Mucosa of gallbladder (tissue), 1 donor: ENCODE measurements around the gene CD83. TPM values are rescaled to one million over a fixed set of nuclear protein-coding genes. Genes with fewer than 3 reads are reported as not detected.
"Not testable (repeated sequence)": the region's sequence is repeated elsewhere in the genome, so short reads cannot be mapped to it uniquely, and the experiment has no call there.

Source experiments
- DNase-seq: peaks from one replicate; pipeline ENCODE4 v3.0.0-alpha.2; 2020; ENCODE audit warnings: low spot score
- total RNA-seq: library from RNA; stranded (reverse); gene quantifications from one replicate; pipeline ENCODE4 v1.2.1, GENCODE V29; 2021
- donor health status: DM: no; HTN: no; CAD: no.

The CD83 gene
- 5.8 TPM for total RNA-seq

DNA sequence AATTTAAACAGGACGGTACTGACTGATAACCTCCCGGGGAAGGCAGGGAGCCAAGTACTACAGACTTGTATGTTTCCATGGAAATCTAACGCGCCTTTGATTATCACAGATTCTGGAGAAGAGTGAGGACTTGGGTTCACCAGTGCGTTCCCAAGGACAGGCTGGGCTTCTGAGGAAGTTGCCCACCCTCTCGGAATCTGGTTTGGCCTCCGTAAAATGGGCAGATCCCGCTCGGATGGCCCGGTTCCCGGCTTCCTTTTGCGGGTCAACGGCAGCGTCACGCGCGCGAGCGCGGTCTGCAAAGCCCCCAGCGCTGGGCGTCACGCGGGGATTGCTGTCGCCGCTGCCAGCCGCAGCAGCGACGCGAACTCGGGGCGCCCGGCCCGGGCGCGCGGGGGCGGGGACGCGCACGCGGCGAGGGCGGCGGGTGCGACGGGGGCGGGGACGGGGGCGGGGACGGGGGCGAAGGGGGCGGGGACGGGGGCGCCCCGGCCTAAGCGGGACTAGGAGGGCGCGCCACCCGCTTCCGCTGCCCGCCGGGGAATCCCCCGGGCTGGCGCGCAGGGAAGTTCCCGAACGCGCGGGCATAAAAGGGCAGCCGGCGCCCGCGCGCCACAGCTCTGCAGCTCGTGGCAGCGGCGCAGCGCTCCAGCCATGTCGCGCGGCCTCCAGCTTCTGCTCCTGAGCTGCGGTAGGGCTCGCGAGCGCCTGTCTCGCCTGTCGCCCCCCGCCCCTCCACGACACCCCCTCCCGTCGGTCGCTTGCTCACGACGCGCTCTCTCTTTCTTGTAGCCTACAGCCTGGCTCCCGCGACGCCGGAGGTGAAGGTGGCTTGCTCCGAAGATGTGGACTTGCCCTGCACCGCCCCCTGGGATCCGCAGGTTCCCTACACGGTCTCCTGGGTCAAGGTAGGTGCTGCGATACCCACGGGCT is at the start of gene CD83:
CD83 (plus strand) TSS at position 615 of the 933 bp plus-strand sequence; CDS start at position 655, 40 bp downstream.
- DNase-seq, result peak; percentile 73

GRCh38 chr6:14068133-14068532 is 49.4 kb upstream of the CD83 start:
- no peak for DNase-seq

DNA sequence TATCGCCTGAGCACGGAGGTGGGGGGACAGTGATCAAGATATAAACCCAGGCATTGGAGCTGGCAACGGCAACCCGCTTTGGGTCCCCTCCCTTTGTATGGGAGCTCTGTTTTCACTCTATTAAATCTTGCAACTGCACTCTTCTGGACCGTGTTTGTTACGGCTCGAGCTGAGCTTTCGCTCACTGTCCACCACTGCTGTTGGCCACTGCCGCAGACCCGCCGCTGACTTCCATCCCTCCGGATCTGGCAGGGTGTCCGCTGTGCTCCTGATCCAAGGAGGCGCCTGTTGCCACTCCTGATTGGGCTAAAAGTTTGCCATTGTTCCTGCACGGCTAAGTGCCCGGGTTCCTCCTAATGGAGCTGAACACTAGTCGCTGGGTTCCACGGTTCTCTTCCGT is 48.9 kb upstream of the CD83 start:
- no peak for DNase-seq

- DNase-seq, result no peak
Measured at GRCh38 chr6:14070457-14070856, 47.1 kb upstream of the CD83 start.

GRCh38 chr6:14072084-14072483 is 45.5 kb upstream of the CD83 start:
- DNase-seq, result no peak

DNA sequence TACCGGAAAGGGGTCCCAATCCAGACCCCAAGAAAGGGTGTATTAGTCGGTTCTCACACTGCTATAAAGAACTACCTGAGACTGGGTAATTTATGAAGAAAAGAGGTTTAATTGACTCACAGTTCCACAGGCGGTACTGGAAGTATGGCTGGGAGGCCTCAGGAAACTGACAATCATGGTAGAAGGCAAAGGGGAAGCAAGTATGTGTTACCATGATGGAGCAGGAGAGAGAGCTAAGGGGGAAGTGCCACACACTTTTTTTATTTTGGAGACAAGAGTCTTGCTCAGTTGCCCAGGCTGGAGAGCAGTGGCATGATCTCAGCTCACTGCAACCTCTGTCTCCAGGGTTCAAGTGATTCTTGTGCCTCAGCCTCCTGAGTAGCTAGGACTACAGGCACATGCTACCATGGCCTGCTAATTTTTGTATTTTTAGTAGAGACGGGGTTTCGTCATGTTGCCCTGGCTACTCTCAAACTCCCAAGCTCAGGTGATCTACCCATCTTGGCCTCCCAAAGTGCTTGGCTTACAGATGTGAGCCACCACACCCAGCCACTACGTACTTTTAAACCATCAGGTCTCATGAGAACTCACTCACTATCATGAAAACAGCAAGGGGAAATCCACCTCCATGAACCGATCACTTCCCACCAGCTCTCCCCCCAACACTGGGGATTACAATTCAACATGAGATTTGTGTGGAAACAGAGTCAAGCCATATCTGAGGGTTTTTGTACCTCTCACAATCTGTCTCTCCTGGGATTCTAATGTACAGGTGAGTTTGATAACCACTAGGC is 43.8 kb upstream of the CD83 start:
- not testable (repeated sequence) for DNase-seq

GRCh38 chr6:14074476-14075094 is 43.0 kb upstream of the CD83 start:
- no peak for DNase-seq

- DNase-seq, result no peak
Measured at GRCh38 chr6:14075095-14075503, 42.5 kb upstream of the CD83 start.

- DNase-seq, result no peak
Measured at GRCh38 chr6:14077193-14077867, 40.2 kb upstream of the CD83 start.

GRCh38 chr6:14079433-14079832 is 38.1 kb upstream of the CD83 start:
- DNase-seq, result no peak

DNA sequence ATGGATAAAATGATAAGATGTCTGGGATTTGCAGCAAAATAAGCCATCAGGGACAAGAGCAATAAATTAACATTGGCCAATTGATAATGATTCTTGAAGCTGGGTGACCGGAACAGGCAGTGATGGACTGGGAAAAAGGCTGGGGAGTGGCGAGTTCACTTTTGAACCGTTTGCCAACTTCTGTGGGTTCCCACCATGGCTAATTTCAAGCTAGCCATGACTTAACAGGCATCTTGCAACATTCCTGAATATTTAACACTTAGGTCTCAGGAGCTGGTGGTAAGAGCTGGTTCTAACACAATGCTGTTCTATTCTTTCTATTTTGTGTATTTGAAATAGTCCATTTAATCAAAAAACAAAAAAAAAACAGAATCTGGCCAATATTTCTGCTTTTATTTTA is 37.6 kb upstream of the CD83 start:
- DNase-seq, result no peak

- DNase-seq, result no peak
Measured at GRCh38 chr6:14081126-14081525, 36.4 kb upstream of the CD83 start.

DNA sequence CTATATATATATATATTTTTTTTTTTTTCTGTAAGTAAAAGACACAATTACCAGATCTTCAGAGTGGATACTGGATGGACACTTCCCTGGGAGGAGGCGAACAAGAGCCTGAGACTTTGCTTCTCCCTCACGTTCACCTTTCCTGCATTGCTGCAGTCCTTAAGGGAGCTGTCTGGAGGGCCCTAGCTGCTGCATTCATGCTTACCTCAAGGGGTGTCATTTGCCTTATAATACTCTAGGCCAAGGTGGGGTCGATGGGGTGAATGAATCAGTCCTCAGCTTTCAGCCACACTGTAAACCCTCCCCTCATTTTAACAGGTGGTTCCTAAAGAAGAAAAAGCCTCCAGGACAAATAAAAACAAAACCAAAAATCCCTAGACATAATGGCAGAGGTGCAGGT is 34.8 kb upstream of the CD83 start:
- DNase-seq, result no peak

DNA sequence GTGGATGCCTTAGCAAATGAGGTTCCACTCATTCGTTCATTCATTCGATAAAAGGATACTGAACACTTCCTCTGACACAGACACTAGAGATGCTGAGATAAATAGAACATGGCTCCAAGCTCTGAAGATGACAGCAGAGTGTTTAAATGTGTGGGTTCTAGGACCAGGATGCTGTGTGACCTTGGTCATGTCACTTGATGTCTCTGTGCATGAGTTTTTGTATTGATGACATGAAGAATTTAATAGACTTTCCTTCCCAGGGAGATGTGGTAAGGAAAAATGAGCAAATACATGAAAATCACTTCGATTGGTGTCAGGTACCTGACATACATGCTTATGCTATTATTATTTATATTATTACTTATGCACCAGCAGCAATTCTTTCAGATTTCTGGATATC is 34.3 kb upstream of the CD83 start:
- no peak for DNase-seq

DNA sequence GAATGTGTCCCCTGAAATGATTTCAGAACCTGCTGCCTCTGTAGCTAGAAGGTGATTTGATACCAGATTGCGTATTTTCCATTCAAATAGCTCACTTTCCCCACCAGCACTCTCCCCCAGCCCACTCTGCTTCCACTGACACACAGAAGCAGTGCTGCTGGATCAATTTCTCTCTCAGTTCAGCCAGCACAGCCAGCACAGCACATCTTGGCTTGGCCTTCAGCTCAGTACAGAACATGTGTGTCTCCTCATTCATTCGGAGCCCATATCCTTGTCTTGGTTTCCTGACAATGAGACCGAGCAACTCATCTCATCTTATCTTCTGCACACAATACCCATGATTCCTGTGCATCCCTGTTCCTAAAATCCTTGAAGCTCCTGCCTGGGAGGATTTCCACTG is 33.8 kb upstream of the CD83 start:
- DNase-seq, result no peak

DNA sequence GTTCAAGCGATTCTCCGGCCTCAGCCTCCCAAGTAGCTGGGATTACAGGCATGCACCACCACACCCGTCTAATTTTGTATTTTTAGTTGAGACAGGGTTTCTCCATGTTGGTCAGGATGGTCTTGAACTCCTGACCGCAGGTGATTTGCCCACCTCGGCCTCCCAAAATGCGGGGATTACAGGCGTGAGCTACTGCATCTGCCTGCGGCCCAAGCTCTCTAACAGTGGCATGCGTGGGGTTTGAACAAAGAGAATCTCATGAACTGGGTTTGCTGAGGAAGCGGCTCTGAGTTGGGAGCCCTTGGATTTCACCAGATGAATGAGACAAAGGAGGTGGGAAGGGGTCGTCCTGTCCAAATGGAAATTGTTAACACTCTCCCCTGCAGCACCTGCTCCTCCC is 33.2 kb upstream of the CD83 start:
- no peak for DNase-seq

DNA sequence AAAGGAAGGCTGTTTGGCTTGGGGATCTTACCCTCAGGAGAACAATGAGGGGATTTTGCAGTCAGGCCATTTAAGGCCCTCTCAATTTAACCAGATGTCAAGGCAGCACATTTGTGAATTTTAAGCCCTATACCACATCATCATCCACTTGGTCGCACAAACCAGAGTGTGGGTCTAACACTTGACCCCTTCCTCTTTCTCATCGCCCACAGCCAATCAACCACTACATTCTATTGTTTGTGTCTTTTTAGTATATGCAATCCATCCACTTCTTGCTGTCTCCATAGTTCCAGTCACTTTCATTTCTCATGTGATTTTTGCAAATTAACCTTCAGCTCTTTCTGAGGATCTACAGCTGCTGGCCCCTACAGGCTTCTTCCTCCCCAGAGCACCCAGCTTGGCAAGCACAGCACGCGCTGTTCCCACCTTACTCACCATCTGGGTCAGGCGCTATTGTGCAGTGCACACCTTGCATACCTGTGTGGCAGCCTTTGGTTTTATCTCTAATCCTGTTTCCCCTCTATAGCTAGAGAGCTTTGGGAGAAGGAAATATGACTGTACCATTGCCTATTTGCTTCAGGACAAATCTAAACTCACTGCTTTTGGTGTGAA is 32.3 kb upstream of the CD83 start:
- DNase-seq, result no peak

GRCh38 chr6:14086701-14087100 is 30.9 kb upstream of the CD83 start:
- no peak for DNase-seq

DNA sequence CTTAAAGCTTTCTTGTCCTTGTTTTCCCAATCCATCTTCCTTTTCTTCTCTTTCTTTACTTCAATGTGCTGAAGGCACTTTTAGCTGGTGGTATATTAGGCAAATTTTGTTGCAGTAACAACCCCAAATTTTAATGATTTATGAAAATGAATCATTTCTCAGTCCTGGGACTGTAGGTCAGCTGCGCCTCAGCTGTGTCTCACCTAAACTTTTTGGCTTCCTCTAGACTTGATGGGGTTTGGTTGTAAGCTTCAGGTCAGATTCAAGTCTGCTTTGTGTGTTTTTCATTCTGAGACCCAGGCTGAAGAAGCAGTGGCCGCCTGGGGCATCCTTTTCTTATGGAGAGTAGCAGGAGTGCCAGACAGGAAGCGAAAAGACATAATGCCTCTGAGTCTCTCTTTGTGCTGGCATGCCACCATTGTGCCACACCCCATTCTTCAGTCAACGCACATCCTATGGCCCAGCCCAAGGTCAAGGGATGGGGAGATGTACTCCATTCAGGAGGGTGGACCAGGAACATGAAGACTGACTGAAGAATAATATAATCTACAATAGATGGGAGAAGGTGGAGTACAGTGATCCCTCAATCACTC is 28.9 kb upstream of the CD83 start:
- DNase-seq, result no peak

DNA sequence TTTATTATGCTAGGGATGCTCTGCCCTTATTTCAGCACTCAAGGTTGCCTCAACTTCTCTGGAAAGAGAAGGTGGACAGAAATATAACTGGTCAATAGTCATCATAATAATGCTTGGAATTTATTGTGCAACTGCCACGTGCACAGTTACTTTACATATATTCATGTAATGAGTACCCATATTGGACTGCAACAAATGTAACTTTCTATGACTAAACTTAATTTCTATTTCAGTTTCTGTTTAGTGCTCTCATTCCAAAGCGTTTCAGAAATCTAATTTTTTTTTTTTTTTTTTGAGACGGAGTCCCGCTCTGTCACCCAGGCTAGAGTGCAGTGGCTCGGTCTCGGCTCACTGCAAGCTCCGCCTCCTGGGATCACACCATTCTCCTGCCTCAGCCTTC is 28.3 kb upstream of the CD83 start:
- DNase-seq, result no peak
